C4-2B (cell line): ENCODE results near the gene STAG1.
"Not testable (repeated sequence)": the region's sequence is repeated elsewhere in the genome, so short reads cannot be mapped to it uniquely, and the experiment has no call there.

Source experiments
- H3K27ac ChIP-seq: fragments of 450-650 bp; 2 replicates; pipeline ENCODE4 v1.5.1; 2017
- ZFX ChIP-seq: fragments of 450-650 bp; IDR thresholded peaks from 2 replicates; pipeline ENCODE4 v1.6.1; 2017
- TF ChIP-seq, protein P1 (sequence below): fragments of 450-650 bp; conservative IDR thresholded peaks from 2 replicates; pipeline ENCODE4 v1.5.1; 2017; ENCODE audit warnings: mild to moderate bottlenecking

STAG1 gene

GRCh38 chr3:136653628-136654027 is 98.5 kb downstream of the STAG1 start:
- TF ChIP-seq ZFX, result no peak
- TF ChIP-seq, protein P1, sequence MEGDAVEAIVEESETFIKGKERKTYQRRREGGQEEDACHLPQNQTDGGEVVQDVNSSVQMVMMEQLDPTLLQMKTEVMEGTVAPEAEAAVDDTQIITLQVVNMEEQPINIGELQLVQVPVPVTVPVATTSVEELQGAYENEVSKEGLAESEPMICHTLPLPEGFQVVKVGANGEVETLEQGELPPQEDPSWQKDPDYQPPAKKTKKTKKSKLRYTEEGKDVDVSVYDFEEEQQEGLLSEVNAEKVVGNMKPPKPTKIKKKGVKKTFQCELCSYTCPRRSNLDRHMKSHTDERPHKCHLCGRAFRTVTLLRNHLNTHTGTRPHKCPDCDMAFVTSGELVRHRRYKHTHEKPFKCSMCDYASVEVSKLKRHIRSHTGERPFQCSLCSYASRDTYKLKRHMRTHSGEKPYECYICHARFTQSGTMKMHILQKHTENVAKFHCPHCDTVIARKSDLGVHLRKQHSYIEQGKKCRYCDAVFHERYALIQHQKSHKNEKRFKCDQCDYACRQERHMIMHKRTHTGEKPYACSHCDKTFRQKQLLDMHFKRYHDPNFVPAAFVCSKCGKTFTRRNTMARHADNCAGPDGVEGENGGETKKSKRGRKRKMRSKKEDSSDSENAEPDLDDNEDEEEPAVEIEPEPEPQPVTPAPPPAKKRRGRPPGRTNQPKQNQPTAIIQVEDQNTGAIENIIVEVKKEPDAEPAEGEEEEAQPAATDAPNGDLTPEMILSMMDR, result no peak
- H3K27ac ChIP-seq, result no peak overlapping the region

DNA sequence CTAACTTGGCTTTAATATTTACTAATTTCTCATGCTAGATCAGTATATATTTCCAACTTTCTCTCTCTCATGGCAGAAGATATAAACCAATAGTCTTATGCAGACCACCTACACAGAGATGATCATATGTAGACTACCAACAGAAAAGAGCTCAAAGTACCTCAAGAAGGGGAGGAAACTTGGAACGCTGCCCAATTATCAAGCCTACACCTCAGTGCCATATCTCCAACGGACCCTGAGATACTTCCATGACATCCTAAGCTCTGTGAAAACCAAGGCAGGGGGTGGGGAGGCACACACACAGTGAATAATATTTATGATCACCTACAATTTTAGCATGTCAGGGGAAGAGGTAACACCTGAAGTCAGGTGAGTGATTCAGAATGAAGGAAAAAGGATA is 100.6 kb downstream of the STAG1 start:
- TF ChIP-seq ZFX, result no peak
- TF ChIP-seq, protein P1, result no peak
- H3K27ac ChIP-seq, result no peak overlapping the region

GRCh38 chr3:136650461-136650860 is 101.7 kb downstream of the STAG1 start:
- no peak overlapping the region for H3K27ac ChIP-seq
- no peak for TF ChIP-seq ZFX

DNA sequence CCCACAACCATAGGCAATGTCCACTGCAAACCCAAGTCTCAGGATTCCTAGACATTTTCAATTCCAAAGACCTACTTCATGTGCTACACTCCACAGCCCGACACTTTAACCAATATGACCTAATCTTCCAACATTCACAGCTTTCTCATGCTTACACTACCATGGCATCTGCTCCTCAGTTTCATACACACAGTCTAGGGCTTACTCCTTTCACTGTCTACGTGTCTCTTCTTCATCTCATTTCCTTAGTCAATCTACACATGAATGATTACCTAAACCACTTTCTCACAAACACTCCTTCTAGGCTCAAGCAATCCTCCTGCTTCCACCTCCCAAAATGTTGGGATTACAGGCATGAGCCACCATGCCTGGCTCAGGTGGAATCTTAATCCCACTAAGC is 106.3 kb downstream of the STAG1 start:
- H3K27ac ChIP-seq, result no peak overlapping the region
- TF ChIP-seq, protein P1, result no peak
- TF ChIP-seq ZFX, result no peak

GRCh38 chr3:136644212-136644611 is 108.0 kb downstream of the STAG1 start:
- no peak overlapping the region for H3K27ac ChIP-seq
- TF ChIP-seq, protein P1, result no peak
- no peak for TF ChIP-seq ZFX

DNA sequence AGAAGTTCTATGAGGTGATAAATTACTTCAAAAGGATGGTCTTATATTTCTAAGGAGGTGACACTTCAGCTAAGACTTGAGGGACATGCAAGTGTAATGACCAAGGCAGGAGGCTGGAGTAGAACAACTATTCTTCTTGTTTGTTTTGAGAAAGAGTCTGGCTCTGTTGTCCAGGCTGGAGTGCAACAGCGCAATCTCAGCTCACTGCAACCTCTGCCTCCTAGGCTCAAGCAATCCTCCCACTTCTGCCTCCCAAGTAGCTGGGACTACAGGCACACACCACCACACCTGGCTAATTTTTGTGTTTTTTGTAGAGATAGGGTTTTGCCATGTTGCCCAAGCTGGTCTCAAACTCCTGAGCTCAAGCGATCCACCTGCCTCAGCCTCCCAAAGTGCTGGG is 108.8 kb downstream of the STAG1 start:
- not testable (repeated sequence) for H3K27ac ChIP-seq

DNA sequence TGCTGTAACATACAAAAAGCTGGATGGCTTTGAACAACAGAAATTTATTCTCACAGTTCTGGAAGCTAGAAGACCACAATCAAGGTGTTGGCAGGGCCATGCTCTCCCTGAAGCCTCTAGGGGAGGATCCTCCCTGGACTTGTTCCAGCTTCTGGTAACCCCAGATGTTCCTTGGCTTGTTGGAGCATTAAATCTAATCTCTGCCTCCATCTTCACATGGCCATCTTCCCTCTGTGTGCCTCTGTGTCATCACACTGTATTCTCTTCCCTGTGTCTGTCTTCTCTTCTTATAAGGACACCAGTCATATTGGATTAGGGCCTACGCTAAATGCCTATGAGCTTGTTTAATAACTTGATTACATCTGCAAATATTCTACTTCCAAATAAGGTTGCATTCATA is 109.5 kb downstream of the STAG1 start:
- H3K27ac ChIP-seq, result no peak overlapping the region
- TF ChIP-seq, protein P1, result no peak
- TF ChIP-seq ZFX, result no peak

DNA sequence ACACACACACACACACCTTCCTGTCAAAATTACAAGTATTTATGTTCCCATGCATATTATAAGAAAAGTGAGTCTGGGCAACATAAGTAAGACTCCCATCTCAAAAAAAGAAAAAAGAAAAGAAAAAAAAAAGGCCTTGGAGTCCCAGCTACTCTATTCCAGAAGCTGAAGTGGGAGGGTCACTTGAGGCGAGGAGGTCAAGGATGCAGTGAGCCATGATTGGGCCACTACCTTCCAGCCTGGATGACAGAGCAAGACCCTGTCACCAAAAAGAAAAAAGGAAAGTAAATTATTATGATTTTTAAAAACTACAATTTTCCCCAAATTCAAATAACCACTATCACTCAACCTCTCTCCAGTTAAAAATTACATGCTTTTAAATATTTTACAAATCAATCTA is 113.1 kb downstream of the STAG1 start:
- TF ChIP-seq, protein P1, result no peak
- no peak for TF ChIP-seq ZFX
- no peak overlapping the region for H3K27ac ChIP-seq

DNA sequence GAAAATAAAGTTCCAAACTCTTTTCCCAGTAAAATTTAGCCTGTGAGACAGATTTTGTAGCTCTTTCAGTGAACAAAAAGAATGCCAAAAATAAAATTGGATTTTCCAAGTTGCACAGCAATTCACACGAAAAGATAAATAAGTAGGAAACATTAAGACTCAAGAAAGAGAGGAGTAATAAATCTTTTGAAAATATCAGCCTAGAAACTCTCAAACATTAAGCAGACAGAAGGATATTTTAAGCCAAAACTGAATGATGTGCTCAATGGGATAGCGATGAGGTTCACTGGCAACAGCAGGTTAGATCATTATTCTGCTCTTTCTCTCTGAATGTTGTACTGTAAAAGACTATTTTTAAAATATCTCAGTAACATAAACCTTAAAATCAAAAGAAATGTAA is 115.0 kb downstream of the STAG1 start:
- no peak overlapping the region for H3K27ac ChIP-seq
- TF ChIP-seq ZFX, result no peak
- TF ChIP-seq, protein P1, result no peak
